A673 (cell line): ENCODE measurements around the gene ADAMTSL2. TPM values are rescaled to one million over a fixed set of nuclear protein-coding genes. Genes with fewer than 3 reads are reported as not detected.

Experiments used
- BruUV-seq: library from RNA; stranded (reverse); fragments of 400-500 nt; replicated peaks from 2 replicates; lab custom pipeline; 2021; lab: Mats Ljungman, UMichigan
- CTCF ChIA-PET: fragments of 300-600 bp; sonication (Branson Sonifier 250); formaldehyde crosslinking; loops from one replicate; lab custom pipeline; 2022; ENCODE audit warnings: antibody characterized with exemption; lab: Charles Lee
- POLR2A ChIA-PET: fragments of 300-600 bp; sonication (Branson Sonifier 250); formaldehyde crosslinking; loops from one replicate; lab custom pipeline; 2022; ENCODE audit warnings: antibody characterized with exemption; ENCODE audit not compliant: low non-redundant PET; lab: Charles Lee
- DNase-seq: peaks from one replicate; pipeline ENCODE4 v3.0.0-alpha.2; 2015; ENCODE audit warnings: low spot score
- H3K27ac ChIP-seq: fragments of 200-600 bp; sonication (generic); 2 replicates; pipeline ENCODE4 v1.5.1; 2016; ENCODE audit warnings: mixed run types, low read depth, mild to moderate bottlenecking, mixed read lengths, antibody characterized with exemption, low read length; ENCODE audit not compliant: poor library complexity, severe bottlenecking
- H3K27me3 ChIP-seq: fragments of 200-600 bp; sonication (generic); replicated peaks from 2 replicates; pipeline ENCODE4 v1.6.1; 2017; ENCODE audit warnings: mixed run types, low read depth, mild to moderate bottlenecking, mixed read lengths, antibody characterized with exemption, low read length; ENCODE audit not compliant: insufficient read depth, poor library complexity
- H3K36me3 ChIP-seq: fragments of 200-600 bp; sonication (generic); 2 replicates; pipeline ENCODE4 v1.6.1; 2016; ENCODE audit warnings: mixed run types, mild to moderate bottlenecking, mixed read lengths, antibody characterized with exemption, low read length; ENCODE audit not compliant: insufficient read depth, poor library complexity, severe bottlenecking
- H3K4me1 ChIP-seq: fragments of 200-600 bp; sonication (generic); 2 replicates; pipeline ENCODE4 v1.6.1; 2017; ENCODE audit warnings: mixed run types, mild to moderate bottlenecking, mixed read lengths, antibody characterized with exemption, low read length; ENCODE audit not compliant: insufficient read depth, poor library complexity, severe bottlenecking
- H3K4me3 ChIP-seq: fragments of 200-600 bp; sonication (generic); 2 replicates; pipeline ENCODE4 v1.5.1; 2016; ENCODE audit warnings: low read depth, mixed run types, mild to moderate bottlenecking, mixed read lengths, low read length; ENCODE audit not compliant: poor library complexity, severe bottlenecking
- H3K9me3 ChIP-seq: fragments of 200-600 bp; sonication (generic); 2 replicates; pipeline ENCODE4 v1.6.1; 2016; ENCODE audit warnings: mixed run types, low read depth, mild to moderate bottlenecking, mixed read lengths, antibody characterized with exemption, low read length; ENCODE audit not compliant: poor library complexity, severe bottlenecking
- EZH2 ChIP-seq: fragments of 200-600 bp; sonication (generic); IDR thresholded peaks from 2 replicates; pipeline ENCODE4 v1.6.1; 2017; ENCODE audit warnings: borderline replicate concordance, low read depth, mild to moderate bottlenecking, mixed read lengths, antibody characterized with exemption, low read length; ENCODE audit not compliant: poor library complexity, severe bottlenecking
- intact Hi-C: fragments of 100-400 bp; cut with micrococcal nuclease; formaldehyde crosslinking; loops from one replicate; pipeline ENCODE4 v1.10.0; 2022; ENCODE audit not compliant: unreplicated experiment
- total RNA-seq: library from RNA; stranded (reverse); gene quantifications from 2 replicates; pipeline ENCODE4 v1.2.3, GENCODE V29; 2021
- TF ChIP-seq, protein P1 (sequence below): fragments of 300-800, 200-600 bp; sonication (generic); conservative IDR thresholded peaks from 2 replicates; pipeline ENCODE4 v1.5.1; 2017; ENCODE audit warnings: low read depth, mild to moderate bottlenecking, antibody characterized with exemption, low read length, moderate library complexity, mixed read lengths

ADAMTSL2 gene
- total RNA-seq, 1 experiment from 2014 or later = 0.06 TPM

DNA sequence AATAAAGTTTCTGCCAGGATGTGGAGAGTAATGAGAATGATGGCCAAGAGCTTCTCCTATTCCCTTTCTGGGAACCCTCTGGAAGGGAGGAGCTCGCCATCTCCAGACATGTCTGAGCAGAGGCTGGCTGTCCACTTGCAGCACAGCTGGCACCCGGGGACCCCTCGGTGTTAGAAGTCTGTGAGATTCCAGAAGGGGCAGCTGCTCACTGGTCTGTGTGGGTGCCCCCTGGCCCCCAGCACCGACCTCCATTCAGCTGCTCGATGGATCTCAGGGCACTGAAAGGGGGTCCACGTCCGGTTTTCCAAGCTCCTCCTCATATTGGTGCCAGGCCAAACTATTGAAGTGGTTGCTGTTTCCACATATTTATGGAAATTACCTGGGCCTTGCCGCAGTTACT is 78.3 kb downstream of the ADAMTSL2 start:
- no TSS peak for BruUV-seq
- peaks cover 83% of the 10 kb centered on the region for H3K27me3 ChIP-seq
- TF ChIP-seq, protein P1, sequence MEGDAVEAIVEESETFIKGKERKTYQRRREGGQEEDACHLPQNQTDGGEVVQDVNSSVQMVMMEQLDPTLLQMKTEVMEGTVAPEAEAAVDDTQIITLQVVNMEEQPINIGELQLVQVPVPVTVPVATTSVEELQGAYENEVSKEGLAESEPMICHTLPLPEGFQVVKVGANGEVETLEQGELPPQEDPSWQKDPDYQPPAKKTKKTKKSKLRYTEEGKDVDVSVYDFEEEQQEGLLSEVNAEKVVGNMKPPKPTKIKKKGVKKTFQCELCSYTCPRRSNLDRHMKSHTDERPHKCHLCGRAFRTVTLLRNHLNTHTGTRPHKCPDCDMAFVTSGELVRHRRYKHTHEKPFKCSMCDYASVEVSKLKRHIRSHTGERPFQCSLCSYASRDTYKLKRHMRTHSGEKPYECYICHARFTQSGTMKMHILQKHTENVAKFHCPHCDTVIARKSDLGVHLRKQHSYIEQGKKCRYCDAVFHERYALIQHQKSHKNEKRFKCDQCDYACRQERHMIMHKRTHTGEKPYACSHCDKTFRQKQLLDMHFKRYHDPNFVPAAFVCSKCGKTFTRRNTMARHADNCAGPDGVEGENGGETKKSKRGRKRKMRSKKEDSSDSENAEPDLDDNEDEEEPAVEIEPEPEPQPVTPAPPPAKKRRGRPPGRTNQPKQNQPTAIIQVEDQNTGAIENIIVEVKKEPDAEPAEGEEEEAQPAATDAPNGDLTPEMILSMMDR = no peak
- no peak for TF ChIP-seq EZH2
- H3K4me3 ChIP-seq = no peak overlapping the region
- intact Hi-C loops = no loop called here
- H3K4me1 ChIP-seq = no peaks in the 10 kb centered on the region
- DNase-seq = no peak
- ChIA-PET CTCF (no interaction called here), POLR2A (no interaction called here)
- no peaks in the 10 kb centered on the region for H3K36me3 ChIP-seq
- no peaks in the 10 kb centered on the region for H3K9me3 ChIP-seq
- no peak overlapping the region for H3K27ac ChIP-seq

DNA sequence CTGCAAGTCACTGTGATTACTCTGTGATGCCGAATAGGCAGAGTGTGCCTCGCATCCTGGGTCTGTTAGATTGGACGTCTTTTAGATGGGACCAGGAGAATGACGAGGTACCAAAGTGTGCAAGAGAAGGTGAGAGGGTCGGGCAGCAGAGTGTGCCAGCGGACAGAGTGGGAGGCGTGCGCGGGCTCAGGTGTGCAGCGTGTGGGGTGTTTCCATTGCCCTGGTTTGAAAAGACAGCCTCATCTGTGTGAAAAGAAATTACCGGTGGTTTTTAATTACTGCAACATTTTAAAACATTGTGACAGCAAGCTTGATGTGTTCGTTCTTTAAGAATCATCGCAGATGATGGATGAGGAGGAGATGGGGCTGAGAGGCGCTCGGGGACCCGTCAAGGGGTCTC is 78.9 kb downstream of the ADAMTSL2 start:
- intact Hi-C loops = no loop called here
- ChIA-PET POLR2A (no interaction called here), CTCF (no interaction called here)
- Histone ChIP-seq H3K4me1 (no peaks in the 10 kb centered on the region), H3K9me3 (no peaks in the 10 kb centered on the region), H3K27me3 (peaks cover 83% of the 10 kb centered on the region), H3K27ac (no peak overlapping the region), H3K4me3 (no peak overlapping the region), H3K36me3 (no peaks in the 10 kb centered on the region)
- DNase-seq = no peak
- TF ChIP-seq, protein P1 = no peak
- no TSS peak for BruUV-seq

DNA sequence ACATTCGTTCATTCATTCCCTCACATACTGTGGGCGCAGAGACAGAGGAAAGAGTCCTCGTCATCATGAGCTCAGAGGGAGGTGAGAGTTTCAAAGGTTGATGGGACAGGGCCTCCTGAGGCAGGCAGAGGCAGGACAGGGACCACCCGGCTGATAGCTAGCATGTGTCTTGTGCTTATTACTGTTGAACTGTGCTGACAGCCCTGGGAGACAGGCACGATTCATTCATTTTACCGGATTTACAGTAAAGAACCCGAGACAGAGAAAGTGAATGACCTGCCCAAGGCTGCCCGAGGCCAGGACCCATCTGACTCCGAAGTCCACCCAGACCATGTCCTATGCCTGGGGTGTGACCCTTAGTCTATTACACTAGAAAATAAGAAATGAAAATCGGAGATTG is 79.6 kb downstream of the ADAMTSL2 start:
- TF ChIP-seq EZH2 = no peak
- Histone ChIP-seq H3K4me1 (no peaks in the 10 kb centered on the region), H3K4me3 (no peak overlapping the region), H3K36me3 (no peaks in the 10 kb centered on the region), H3K27me3 (peaks cover 83% of the 10 kb centered on the region), H3K9me3 (no peaks in the 10 kb centered on the region), H3K27ac (no peak overlapping the region)
- POLR2A ChIA-PET = no interaction called here
- intact Hi-C loops = no loop called here
- BruUV-seq = no TSS peak
- no peak for DNase-seq
- CTCF ChIA-PET = no interaction called here

DNA sequence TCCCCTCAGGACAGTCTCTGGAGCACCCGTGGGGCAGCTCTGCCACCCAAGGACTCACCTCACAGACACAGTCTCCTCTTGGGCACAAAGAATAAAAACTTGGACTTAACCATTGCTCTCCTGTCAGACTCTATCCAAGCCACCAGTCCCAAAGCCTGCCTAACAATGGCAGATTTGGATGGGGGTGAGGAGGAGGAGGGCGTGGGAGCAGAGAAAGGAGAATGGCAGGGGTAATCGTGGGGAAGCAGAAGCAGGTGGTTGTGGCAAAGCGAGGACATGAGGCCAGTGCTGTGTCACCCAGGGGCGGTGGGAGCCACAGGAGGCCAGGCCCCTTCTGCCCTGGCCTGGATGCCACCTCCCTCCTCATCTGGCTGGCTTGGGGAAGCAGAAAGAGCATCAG is 80.2 kb downstream of the ADAMTSL2 start:
- TF ChIP-seq EZH2 = no peak
- TF ChIP-seq, protein P1 = no peak
- H3K4me1 ChIP-seq = no peaks in the 10 kb centered on the region
- POLR2A ChIA-PET = no interaction called here
- H3K9me3 ChIP-seq = no peaks in the 10 kb centered on the region
- H3K27ac ChIP-seq = no peak overlapping the region
- H3K4me3 ChIP-seq = no peak overlapping the region
- intact Hi-C loops = no loop called here
- CTCF ChIA-PET = no interaction called here
- no TSS peak for BruUV-seq
- H3K36me3 ChIP-seq = no peaks in the 10 kb centered on the region
- DNase-seq = no peak
- peaks cover 86% of the 10 kb centered on the region for H3K27me3 ChIP-seq
